H1 (cell line): ENCODE measurements around the gene PRELID1. TPM values are rescaled to one million over a fixed set of nuclear protein-coding genes. Genes with fewer than 3 reads are reported as not detected.

Experiments used
- CTCF ChIA-PET: fragments of 300-600 bp; sonication (Branson Sonifier 250); formaldehyde crosslinking; loops from one replicate; lab custom pipeline; 2021; ENCODE audit not compliant: partially characterized antibody; lab: Charles Lee
- POLR2A ChIA-PET: fragments of 300-600 bp; sonication (Branson Sonifier 250); formaldehyde crosslinking; loops from one replicate; lab custom pipeline; 2021; ENCODE audit warnings: inconsistent platforms; ENCODE audit not compliant: partially characterized antibody; lab: Charles Lee
- DNase-seq, 2 experiments: peaks; one replicate each; pipeline versions ENCODE4 v3.0.0 to v3.0.0-alpha.2; 2010 to 2022; ENCODE audit warnings: low spot score in 2 of 2, low read depth in 1 of 2, mixed read lengths in 1 of 2
- FAIRE-seq: peaks from 2 replicates; lab custom pipeline; 2011; peaks lifted over from hg19 to GRCh38; lab: Jason Lieb, UNC
- H2AFZ ChIP-seq: 2 replicates; pipeline ENCODE4 v1.8.1; 2012; ENCODE audit warnings: low read length, inconsistent platforms
- H2AK5ac ChIP-seq: 2 replicates; pipeline ENCODE4 v1.6.1; 2013; ENCODE audit warnings: low read depth, low read length
- H2BK120ac ChIP-seq: replicated peaks from 2 replicates; pipeline ENCODE3; 2013; ENCODE audit warnings: low read depth, low read length, inconsistent platforms
- H2BK12ac ChIP-seq: 2 replicates; pipeline ENCODE4 v1.6.1; 2013; ENCODE audit warnings: low read depth, low read length
- H2BK15ac ChIP-seq: 2 replicates; pipeline ENCODE4 v1.6.1; 2013; ENCODE audit warnings: low read length
- H2BK20ac ChIP-seq: 2 replicates; pipeline ENCODE4 v1.6.1; 2013; ENCODE audit warnings: low read length
- H2BK5ac ChIP-seq: 2 replicates; pipeline ENCODE4 v1.6.1; 2013; ENCODE audit warnings: low read depth, low read length
- H3K14ac ChIP-seq: 2 replicates; pipeline ENCODE4 v1.6.1; 2013; ENCODE audit warnings: inconsistent platforms; ENCODE audit not compliant: insufficient read length
- H3K18ac ChIP-seq: 2 replicates; pipeline ENCODE4 v1.6.1; 2013; ENCODE audit warnings: low read length; ENCODE audit errors: extremely low read depth
- H3K23ac ChIP-seq: 2 replicates; pipeline ENCODE4 v1.6.1; 2013; ENCODE audit warnings: inconsistent platforms; ENCODE audit not compliant: insufficient read length
- H3K23me2 ChIP-seq: 2 replicates; pipeline ENCODE4 v1.6.1; 2013; ENCODE audit warnings: low read depth, low read length
- H3K27ac ChIP-seq: 2 replicates; pipeline ENCODE4 v1.6.1; 2011; ENCODE audit warnings: low read depth, low read length, inconsistent platforms
- H3K27me3 ChIP-seq, 4 experiments: replicated peaks in 1 of 4; 1 replicate in 1 of 4; 2 replicates in 3 of 4; pipeline versions ENCODE4 v1.6.1 to v1.8.1; 2011 to 2013; ENCODE audit warnings: low read length in 3 of 4, mild to moderate bottlenecking in 3 of 4, inconsistent platforms in 2 of 4, mixed read lengths in 2 of 4, moderate library complexity in 1 of 4; ENCODE audit not compliant: control insufficient read depth in 3 of 4, insufficient read depth in 3 of 4; ENCODE audit errors: extremely low read depth in 1 of 4
- H3K36me3 ChIP-seq, 4 experiments: 2 replicates each; pipeline versions ENCODE4 v1.6.1 to v1.8.1; 2011 to 2013; ENCODE audit warnings: mild to moderate bottlenecking in 4 of 4, low read length in 3 of 4, moderate library complexity in 2 of 4, control low read depth in 1 of 4, inconsistent platforms in 1 of 4; ENCODE audit not compliant: insufficient read depth in 4 of 4, control insufficient read depth in 2 of 4
- H3K4ac ChIP-seq: replicated peaks from 2 replicates; pipeline ENCODE3; 2013; ENCODE audit warnings: low read length, low read depth, mixed read lengths, inconsistent platforms; ENCODE audit not compliant: insufficient read length
- H3K4me1 ChIP-seq, 4 experiments: replicated peaks in 1 of 4; 1 replicate in 1 of 4; 2 replicates in 3 of 4; pipeline versions ENCODE4 v1.6.1 to v1.8.1; 2011 to 2013; ENCODE audit warnings: low read length in 3 of 4, inconsistent platforms in 2 of 4, mixed read lengths in 1 of 4; ENCODE audit not compliant: insufficient read depth in 4 of 4, control insufficient read depth in 3 of 4
- H3K4me2 ChIP-seq, 2 experiments: 2 replicates each; pipeline versions ENCODE4 v1.6.1 to v1.8.1; 2011 to 2013; ENCODE audit warnings: low read depth in 2 of 2, low read length in 2 of 2, control low read depth in 1 of 2, inconsistent platforms in 1 of 2, mild to moderate bottlenecking in 1 of 2; ENCODE audit not compliant: insufficient read depth in 1 of 2
- H3K4me3 ChIP-seq, 4 experiments: fragments of 200-600, 300-600 bp in 1 of 4; sonication (generic), shearing (Covaris generic), sonication (Bioruptor Twin) in 1 of 4; 2 replicates each; pipeline versions ENCODE4 v1.5.1 to v1.8.1; 2011 to 2016; ENCODE audit warnings: low read length in 4 of 4, low read depth in 3 of 4, control low read depth in 2 of 4, inconsistent platforms in 2 of 4, mild to moderate bottlenecking in 2 of 4, mixed read lengths in 1 of 4, moderate library complexity in 1 of 4; ENCODE audit not compliant: insufficient read depth in 2 of 4; ENCODE audit errors: extremely low read depth in 1 of 4
- H3K56ac ChIP-seq: replicated peaks from 2 replicates; pipeline ENCODE3; 2013; ENCODE audit warnings: low read depth, mild to moderate bottlenecking, mixed read lengths, low read length, inconsistent platforms; ENCODE audit not compliant: insufficient read length
- H3K79me1 ChIP-seq: 2 replicates; pipeline ENCODE4 v1.6.1; 2013; ENCODE audit warnings: low read depth, low read length, control low read depth
- H3K79me2 ChIP-seq, 2 experiments: 2 replicates each; pipeline versions ENCODE4 v1.6.1 to v1.8.1; 2012 to 2013; ENCODE audit warnings: low read length in 2 of 2, mild to moderate bottlenecking in 2 of 2, inconsistent platforms in 1 of 2; ENCODE audit not compliant: insufficient read depth in 2 of 2, control insufficient read depth in 1 of 2
- H3K9ac ChIP-seq, 4 experiments: replicated peaks in 1 of 4; 1 replicate in 1 of 4; 2 replicates in 3 of 4; pipeline versions ENCODE4 v1.6.1 to v1.8.1; 2011 to 2013; ENCODE audit warnings: low read depth in 3 of 4, low read length in 3 of 4, control low read depth in 2 of 4, mild to moderate bottlenecking in 2 of 4, moderate library complexity in 2 of 4, inconsistent platforms in 1 of 4; ENCODE audit errors: extremely low read depth in 1 of 4
- H3K9me3 ChIP-seq, 2 experiments: 2 replicates each; pipeline versions ENCODE4 v1.6.1 to v1.8.1; 2012 to 2013; ENCODE audit warnings: mild to moderate bottlenecking in 2 of 2, moderate library complexity in 2 of 2, control low read depth in 1 of 2, inconsistent platforms in 1 of 2, low read depth in 1 of 2, low read length in 1 of 2, mixed read lengths in 1 of 2; ENCODE audit not compliant: insufficient read depth in 2 of 2
- H4K20me1 ChIP-seq, 2 experiments: replicated peaks in 1 of 2; 2 replicates each; pipeline versions ENCODE3 to v1.8.1; 2011 to 2013; ENCODE audit warnings: inconsistent platforms in 2 of 2, low read length in 2 of 2, mild to moderate bottlenecking in 1 of 2; ENCODE audit not compliant: insufficient read depth in 2 of 2, control insufficient read depth in 1 of 2
- H4K5ac ChIP-seq: 2 replicates; pipeline ENCODE4 v1.6.1; 2013; ENCODE audit warnings: low read length, low read depth, mixed read lengths, inconsistent platforms; ENCODE audit not compliant: insufficient read length
- H4K8ac ChIP-seq: 2 replicates; pipeline ENCODE4 v1.8.0; 2013; ENCODE audit warnings: mild to moderate bottlenecking, moderate library complexity, low read length, inconsistent platforms; ENCODE audit not compliant: insufficient read depth; ENCODE audit errors: extremely low read depth
- H4K91ac ChIP-seq: replicated peaks from 2 replicates; pipeline ENCODE3; 2013; ENCODE audit warnings: low read length, mixed read lengths, inconsistent platforms; ENCODE audit not compliant: insufficient read length
- ATF3 ChIP-seq: IDR thresholded peaks from 2 replicates; pipeline ENCODE4 v1.6.1; 2011; ENCODE audit warnings: low read depth, mild to moderate bottlenecking, low read length; ENCODE audit not compliant: insufficient read depth
- CEBPB ChIP-seq: IDR thresholded peaks from 2 replicates; pipeline ENCODE4 v1.6.1; 2012; ENCODE audit warnings: low read depth, low read length
- CHD1 ChIP-seq: IDR thresholded peaks from 2 replicates; pipeline ENCODE4 v1.6.1; 2012; ENCODE audit warnings: low read depth, low read length, improper control_type of control experiment
- CREB1 ChIP-seq: IDR thresholded peaks from 2 replicates; pipeline ENCODE4 v1.6.1; 2012; ENCODE audit warnings: inconsistent platforms
- E2F6 ChIP-seq: IDR thresholded peaks from 2 replicates; pipeline ENCODE4 v1.6.1; 2012; ENCODE audit warnings: inconsistent platforms
- KDM1A ChIP-seq: fragments of 200-600, 300-600 bp; sonication (generic); IDR thresholded peaks from 2 replicates; pipeline ENCODE4 v1.7.1; 2016; ENCODE audit warnings: mild to moderate bottlenecking, low read length, borderline replicate concordance
- KDM4A ChIP-seq: IDR thresholded peaks from one replicate; pipeline ENCODE4 v1.7.1; 2012; ENCODE audit warnings: low read depth, mild to moderate bottlenecking, moderate library complexity, low read length, inconsistent platforms; ENCODE audit not compliant: severe bottlenecking
- RAD21 ChIP-seq, 2 experiments: IDR thresholded peaks in 1 of 2; conservative IDR thresholded peaks in 1 of 2; 2 replicates each; pipeline ENCODE4 v1.6.1; 2011; ENCODE audit warnings: low read depth in 2 of 2, low read length in 2 of 2, improper control_type of control experiment in 1 of 2, inconsistent platforms in 1 of 2, mild to moderate bottlenecking in 1 of 2, moderate library complexity in 1 of 2
- RNF2 ChIP-seq: fragments of 200-900, 300-1000 bp; sonication (generic); IDR thresholded peaks from 2 replicates; pipeline ENCODE4 v1.7.1; 2016; ENCODE audit warnings: borderline replicate concordance, low read depth, mild to moderate bottlenecking, antibody characterized with exemption, low read length; ENCODE audit not compliant: poor library complexity, severe bottlenecking; ENCODE audit errors: missing control alignments
- RXRA ChIP-seq: IDR thresholded peaks from 2 replicates; pipeline ENCODE4 v1.6.1; 2011; ENCODE audit warnings: low read depth, mild to moderate bottlenecking, low read length, moderate library complexity; ENCODE audit not compliant: insufficient read depth
- TBP ChIP-seq: IDR thresholded peaks from 2 replicates; pipeline ENCODE4 v1.6.1; 2011; ENCODE audit warnings: low read depth, low read length, improper control_type of control experiment
- ZNF274 ChIP-seq: IDR thresholded peaks from 2 replicates; pipeline ENCODE4 v1.7.0; 2012; ENCODE audit warnings: low read length, borderline replicate concordance; ENCODE audit errors: extremely low read depth
- WGBS, 2 experiments: shearing (Covaris generic) in 1 of 2; methylation state at CpG; one replicate each; pipeline versions ENCODE4 v1.1.6 to v1.1.7; 2013 to 2015; ENCODE audit warnings: low lambda C conversion rate in 2 of 2, mixed read lengths in 2 of 2, inconsistent platforms in 1 of 2, low coverage in 1 of 2, missing lambda C conversion rate in 1 of 2; ENCODE audit not compliant: insufficient replicate concordance in 2 of 2, insufficient coverage in 1 of 2, insufficient read length in 1 of 2; ENCODE audit errors: extremely low coverage in 1 of 2, missing lambda C conversion rate in 1 of 2; 5-methylcytosine and 5-hydroxymethylcytosine counted together
- polyA plus RNA-seq, 7 experiments: library from polyadenylated mRNA; depleted of rRNA in 3 of 7; stranded (reverse) in 5 of 7; unstranded in 2 of 7; fragments of >200 nt in 5 of 7; fragments of 200-250 nt in 2 of 7; gene quantifications; 1 replicate in 5 of 7; 2 replicates in 1 of 7; 4 replicates in 1 of 7; pipeline versions ENCODE4 v1.2.1 to v1.2.3, GENCODE V29; 2011 to 2013; ENCODE audit warnings: missing spikeins in 2 of 7, mixed read lengths in 2 of 7
- total RNA-seq: library from RNA; stranded (reverse); fragmentation: NEBNext Ultra II Directional; extraction: Animal tissue kit (Norgen Biotek cat#: 25700); gene quantifications from 2 replicates; pipeline ENCODE4 v1.2.1, GENCODE V29; 2021

The PRELID1 gene
- total and polyA plus RNA-seq, 2 of the 8 experiments (the other 6 are each of a cell fraction or from before 2014, with no cell fraction given): 272 to 428 TPM

GRCh38 chr5:177299697-177300096 is 3.9 kb upstream of the PRELID1 start:
- H4K8ac ChIP-seq: no peak overlapping the region
- no peak overlapping the region for H2AK5ac ChIP-seq
- H3K79me2 ChIP-seq: peaks cover 8 to 9% of the 10 kb centered on the region in 2 experiments
- peaks cover 13% of the 10 kb centered on the region; the same call in 1 of the 2 replicates for H3K23me2 ChIP-seq
- peaks cover 3 to 19% (median 6%) of the 10 kb centered on the region in 4 experiments; a peak in 6 of 7 replicates for H3K4me1 ChIP-seq
- H4K20me1 ChIP-seq: peaks cover 9 to 19% of the 10 kb centered on the region in 2 experiments
- 85% methylated on average over 5 of the region's 9 CpGs; no CpG with 5 or more reads in 1 of the 2 experiments for WGBS, 2 experiments
- H3K56ac ChIP-seq: no peak overlapping the region
- H3K79me1 ChIP-seq: peaks cover 9% of the 10 kb centered on the region; the same call in 1 of the 2 replicates
- no peak overlapping the region for H3K4ac ChIP-seq
- DNase-seq (no peak), FAIRE-seq (no peak)
- no peak overlapping the region for H3K27ac ChIP-seq
- H2BK120ac ChIP-seq: no peak overlapping the region
- H4K5ac ChIP-seq: no peak overlapping the region
- H3K4me3 ChIP-seq: no peak overlapping the region
- H2AFZ ChIP-seq: no peak overlapping the region
- H3K9me3 ChIP-seq: no peaks in the 10 kb centered on the region
- H2BK5ac ChIP-seq: no peak overlapping the region
- H3K9ac ChIP-seq: no peak overlapping the region
- no peak overlapping the region for H4K91ac ChIP-seq
- H3K23ac ChIP-seq: no peak overlapping the region
- no peak overlapping the region for H2BK20ac ChIP-seq
- H3K14ac ChIP-seq: no peak overlapping the region
- ChIA-PET POLR2A (interaction anchor here (0.9 to 12.1 kb wide), 4 partner anchors 10 to 164 kb away, joined by 3 to 111 read pairs (median 5); partner anchors contain the start of gene NSD1), CTCF (interaction anchor here (0.5 to 6.5 kb wide), 9 partner anchors 10 to 188 kb away, joined by 3 to 37 read pairs (median 3); no protein-coding TSS in a partner anchor)
- no peak overlapping the region for H2BK12ac ChIP-seq
- no peak overlapping the region for H2BK15ac ChIP-seq
- H3K18ac ChIP-seq: no peak overlapping the region
- H3K27me3 ChIP-seq: no peaks in the 10 kb centered on the region
- peaks cover 7 to 28% (median 15%) of the 10 kb centered on the region in 4 experiments for H3K36me3 ChIP-seq
- no peak overlapping the region for H3K4me2 ChIP-seq
- TF ChIP-seq ATF3 (no peak), RAD21 (IDR thresholded peaks at IDR 0.05 in 1 of 2, conservative IDR thresholded peaks at IDR 0.05 in 1 of 2; ENCODE audit: low read depth in 2 of 2, low read length in 2 of 2) (no peak), CEBPB (no peak), KDM1A (no peak), TBP (no peak), CREB1 (no peak), ZNF274 (no peak), RNF2 (no peak), RXRA (no peak), KDM4A (no peak), E2F6 (no peak), CHD1 (no peak)
